Measurements from ENCODE around the gene SMS. TPM values are rescaled to one million over a fixed set of nuclear protein-coding genes. Genes with fewer than 3 reads are reported as not detected.

Gene SMS
- total RNA-seq, 4 donors from 2014 or later = 6.4 to 84.3 (median 37.8) TPM

- no peak within 1 kb of the TSS for H3K4me3 ChIP-seq
- no peak for DNase-seq
- no peaks in the 10 kb centered on the region for H3K36me3 ChIP-seq
- no peaks in the 10 kb centered on the region for H3K4me1 ChIP-seq
- TF ChIP-seq CTCF (IDR thresholded peaks at IDR 0.05) (no peak), POLR2A (IDR thresholded peaks at IDR 0.05) (no peak)
- no peaks in the 10 kb centered on the region for H3K27me3 ChIP-seq
- H3K9me3 ChIP-seq = no peaks in the 10 kb centered on the region
- H3K27ac ChIP-seq = no peak within 1 kb of the TSS
- intact Hi-C loops (cut with DNase I; ENCODE audit: low total_unique reads) = no loop called here
These were observed 91.6 kb downstream of the SMS start, which contains the start of gene PHEX for GRCh38 chrX:22032084-22032483. PHEX (plus strand) TSS chrX:22032325; CDS start chrX:22033006, 681 bp downstream.

GRCh38 chrX:22032506-22032905 lies 92.0 kb downstream of the SMS start:
- TF ChIP-seq CTCF (IDR thresholded peaks at IDR 0.05) = no peak
- TF ChIP-seq POLR2A (IDR thresholded peaks at IDR 0.05) = no peak
- Histone ChIP-seq H3K27ac (no peak overlapping the region), H3K4me1 (no peaks in the 10 kb centered on the region), H3K9me3 (no peaks in the 10 kb centered on the region), H3K27me3 (no peaks in the 10 kb centered on the region), H3K36me3 (no peaks in the 10 kb centered on the region), H3K4me3 (no peak overlapping the region)
- intact Hi-C loops (cut with DNase I; ENCODE audit: low total_unique reads) = no loop called here
- DNase-seq = no peak

GRCh38 chrX:22033818-22034217 lies 93.3 kb downstream of the SMS start:
- Histone ChIP-seq H3K27ac (no peak overlapping the region), H3K27me3 (no peaks in the 10 kb centered on the region), H3K9me3 (no peaks in the 10 kb centered on the region), H3K4me1 (no peaks in the 10 kb centered on the region), H3K4me3 (no peak overlapping the region), H3K36me3 (no peaks in the 10 kb centered on the region)
- intact Hi-C loops (cut with DNase I; ENCODE audit: low total_unique reads) = no loop called here
- TF ChIP-seq POLR2A (IDR thresholded peaks at IDR 0.05) = no peak
- TF ChIP-seq CTCF (IDR thresholded peaks at IDR 0.05) = no peak
- DNase-seq = no peak

- intact Hi-C loops (cut with DNase I; ENCODE audit: low total_unique reads) = no loop called here
These were observed 94.7 kb downstream of the SMS start for GRCh38 chrX:22035236-22035635.

GRCh38 chrX:22037225-22037624 lies 96.7 kb downstream of the SMS start:
- DNase-seq = no peak
- H3K27ac ChIP-seq = no peak overlapping the region
- intact Hi-C loops (cut with DNase I; ENCODE audit: low total_unique reads) = no loop called here
- H3K27me3 ChIP-seq = no peaks in the 10 kb centered on the region
- TF ChIP-seq CTCF (IDR thresholded peaks at IDR 0.05) (no peak), POLR2A (IDR thresholded peaks at IDR 0.05) (no peak)
- H3K4me1 ChIP-seq = no peaks in the 10 kb centered on the region
- H3K9me3 ChIP-seq = no peaks in the 10 kb centered on the region
- H3K4me3 ChIP-seq = no peak overlapping the region
- no peaks in the 10 kb centered on the region for H3K36me3 ChIP-seq

More at GRCh38 chrX:22035236-22035635, 94.7 kb downstream of the SMS start:
- Histone ChIP-seq H3K36me3 (no peaks in the 10 kb centered on the region), H3K27me3 (no peaks in the 10 kb centered on the region), H3K27ac (no peak overlapping the region), H3K9me3 (no peaks in the 10 kb centered on the region), H3K4me1 (no peaks in the 10 kb centered on the region), H3K4me3 (no peak overlapping the region)
- TF ChIP-seq CTCF (IDR thresholded peaks at IDR 0.05) = no peak
- TF ChIP-seq POLR2A (IDR thresholded peaks at IDR 0.05) = no peak
- DNase-seq = no peak

Measured in uterus (tissue), 4 donors.